ENCODE data around the gene APOD.

Gene APOD

GRCh38 chr3:195584543-195584870 is 767 bp upstream of the APOD start:
- no peak for DNase-seq

GRCh38 chr3:195582947-195583346 is 793 bp downstream of the APOD start:
- no peak for DNase-seq

DNA sequence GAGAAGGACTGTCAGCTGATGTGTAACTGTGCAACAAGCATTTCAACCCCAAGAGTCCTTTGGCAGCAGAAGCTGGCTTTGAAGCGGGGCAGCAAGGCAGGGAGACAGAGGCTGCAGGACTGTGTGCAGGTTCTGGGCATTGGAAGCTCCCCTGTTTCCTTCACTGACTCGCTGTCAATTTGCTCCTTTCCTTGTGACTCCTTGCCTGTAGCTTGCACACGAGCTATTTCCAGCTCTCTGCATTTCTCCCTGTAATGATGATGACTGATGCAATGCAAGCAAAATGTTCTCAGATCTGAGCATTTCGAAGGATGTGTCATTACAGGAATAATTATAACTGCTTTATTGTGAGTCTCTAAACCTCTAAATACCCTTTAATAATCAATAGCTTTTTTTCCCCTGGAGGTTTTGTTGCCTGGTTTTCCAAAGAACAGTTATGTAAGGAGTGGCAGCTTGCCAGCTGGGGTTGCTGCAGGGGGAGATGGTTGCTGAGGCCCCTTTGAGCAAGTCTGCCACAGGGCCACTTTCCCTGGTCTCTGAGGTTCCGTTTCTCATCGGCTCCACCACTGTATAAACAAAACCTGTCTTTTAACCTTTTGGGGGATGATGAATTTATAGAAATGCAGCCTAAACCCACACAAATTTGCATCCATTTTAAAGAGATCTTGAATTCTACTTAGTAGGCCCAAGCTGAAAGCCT is 2.8 kb downstream of the APOD start:
- no peak for DNase-seq

- no peak for DNase-seq
Measured at GRCh38 chr3:195579281-195579680, 4.5 kb downstream of the APOD start.

DNA sequence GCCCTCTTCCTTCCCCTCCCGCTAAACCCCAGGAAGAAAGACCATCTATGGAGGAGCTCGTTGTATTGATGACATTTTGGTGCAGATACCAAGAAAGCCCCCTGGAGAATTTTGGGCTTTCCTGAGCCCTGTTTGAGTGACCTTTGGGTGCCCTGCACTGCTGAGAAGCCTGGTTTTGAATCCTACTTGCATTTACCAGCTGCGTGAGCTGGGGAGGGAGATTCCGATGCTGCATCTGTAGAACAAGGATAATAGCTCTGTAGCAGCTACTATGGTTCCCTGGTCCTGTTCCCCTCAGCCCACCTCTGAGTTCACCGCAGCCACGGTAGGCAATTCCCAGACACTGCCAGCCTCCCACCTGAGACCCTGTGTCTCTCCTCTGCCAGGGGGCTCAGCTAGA is 5.2 kb downstream of the APOD start:
- DNase-seq: no peak

DNA sequence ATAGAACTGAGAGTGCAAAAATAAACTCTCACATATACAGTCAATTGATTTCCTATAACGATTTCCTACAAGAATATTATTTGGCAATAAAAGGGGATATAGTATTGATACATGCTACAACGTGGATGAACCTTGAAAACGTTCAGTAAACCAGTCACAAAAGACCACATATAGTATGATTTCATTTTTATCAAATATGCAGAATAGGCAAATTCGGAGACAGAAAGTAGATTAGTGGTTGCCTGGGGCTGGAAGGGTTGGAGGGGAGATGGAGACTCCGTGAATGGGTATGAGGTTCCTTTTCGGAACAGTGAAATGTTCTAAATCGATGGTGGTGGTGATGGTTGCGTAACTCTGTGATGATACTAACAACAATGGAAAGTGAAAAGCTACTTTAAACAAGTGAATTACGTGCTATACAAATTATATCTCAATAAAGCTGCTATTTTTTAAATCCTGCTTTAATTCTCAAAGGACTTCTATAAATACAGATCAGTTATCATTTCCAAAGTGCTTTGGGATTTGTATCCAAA is 6.0 kb downstream of the APOD start:
- no peak for DNase-seq

DNA sequence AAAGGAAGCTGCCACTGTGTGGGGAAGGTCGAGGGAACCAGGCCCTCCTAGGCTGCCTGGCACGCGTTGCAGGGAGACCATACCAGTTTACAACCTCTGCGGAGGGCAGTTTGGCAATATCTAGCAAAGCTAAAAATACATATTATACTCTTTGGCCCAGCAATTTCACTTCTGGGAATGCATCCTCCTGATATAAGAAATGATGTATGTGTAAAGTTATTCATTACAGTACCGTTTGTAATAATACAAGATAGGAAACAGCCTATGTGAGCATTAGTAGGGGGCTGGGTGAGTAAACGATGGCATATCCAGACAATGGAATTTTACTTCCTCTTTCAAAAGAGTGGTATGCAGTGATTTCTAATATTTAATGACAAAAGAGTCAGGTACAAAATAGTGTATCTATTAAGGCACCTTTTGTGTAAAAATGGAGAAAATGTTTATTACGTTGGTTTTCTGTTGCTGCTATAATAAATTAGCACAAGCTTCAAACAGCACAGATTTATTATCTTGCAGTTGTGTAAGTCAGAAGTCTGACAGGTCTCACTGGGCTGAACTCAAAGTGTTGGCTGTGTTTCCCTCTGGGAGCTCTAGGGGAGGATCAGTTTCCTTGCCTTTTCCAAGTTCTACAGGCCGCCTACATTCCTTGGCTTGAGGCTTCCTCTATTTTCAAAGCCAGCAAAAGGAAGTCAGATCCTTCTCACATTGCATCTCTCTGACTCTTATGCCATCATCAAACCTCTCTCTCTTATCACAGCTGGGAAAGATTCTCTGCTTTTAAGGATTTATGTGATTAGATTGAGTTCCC is 9.0 kb downstream of the APOD start:
- no peak for DNase-seq

- no peak for DNase-seq
Measured at GRCh38 chr3:195573611-195574496, 9.9 kb downstream of the APOD start.

- no peak for DNase-seq
Measured at GRCh38 chr3:195571361-195571760, 12.4 kb downstream of the APOD start.

DNA sequence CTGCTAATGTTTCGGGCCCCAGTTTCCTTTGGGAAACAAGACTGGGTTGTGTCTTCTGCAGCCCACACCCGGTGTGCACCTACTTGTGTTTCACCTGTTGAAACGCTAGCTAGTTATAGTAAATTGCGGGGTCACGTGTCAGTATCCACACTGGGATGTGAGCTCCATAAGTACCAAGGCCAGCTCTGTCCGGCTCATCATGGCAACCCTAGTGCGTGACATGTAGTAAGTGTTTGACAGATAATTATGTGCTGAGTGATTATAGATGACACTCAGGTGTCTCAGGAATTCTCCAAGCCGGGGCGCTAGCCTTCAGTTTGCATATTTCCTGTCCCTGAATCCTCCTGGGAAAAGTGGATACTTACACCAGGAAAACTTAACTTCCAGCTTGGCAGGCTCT is 12.8 kb downstream of the APOD start:
- DNase-seq: no peak

DNA sequence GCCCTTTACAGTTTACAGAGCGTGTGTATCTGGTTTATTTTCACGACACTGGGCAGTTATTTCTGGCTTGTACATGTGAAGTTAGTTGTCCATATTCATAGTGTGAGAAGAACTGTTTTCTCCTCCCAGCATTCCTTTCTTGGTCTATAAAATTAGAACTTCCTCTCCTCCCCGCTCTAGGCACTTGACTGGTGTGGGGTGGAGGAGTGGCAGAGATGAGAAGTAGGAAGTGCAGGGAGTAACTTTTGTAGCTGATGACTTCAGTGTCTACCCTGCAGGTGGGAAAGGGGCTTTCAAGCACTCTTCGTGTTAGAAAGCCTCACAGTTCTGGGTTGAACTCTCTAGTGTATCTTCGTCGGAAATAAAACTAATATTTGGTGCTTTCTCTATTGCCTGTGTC is 13.4 kb downstream of the APOD start:
- no peak for DNase-seq

GRCh38 chr3:195568630-195569029 is 15.1 kb downstream of the APOD start:
- no peak for DNase-seq

DNA sequence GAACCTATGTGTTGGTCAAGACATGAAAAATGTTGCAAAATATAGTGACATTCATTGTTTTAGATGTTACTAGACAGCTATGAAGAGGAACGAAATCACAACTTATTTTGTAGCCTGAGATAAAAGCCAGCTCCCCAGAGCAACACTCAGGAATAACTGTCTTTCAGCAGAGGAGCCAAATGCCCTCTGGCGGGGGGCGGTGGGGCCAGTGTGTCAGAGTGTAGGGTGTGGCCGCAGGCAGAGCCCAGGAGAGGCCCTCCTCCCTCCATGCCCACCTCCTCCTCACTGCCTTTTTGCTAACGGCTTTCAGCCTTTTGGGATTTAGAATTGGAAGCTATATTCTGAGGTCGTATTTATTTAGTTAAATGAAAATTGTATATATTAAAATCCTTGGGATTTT is 16.9 kb downstream of the APOD start:
- no peak for DNase-seq

DNA sequence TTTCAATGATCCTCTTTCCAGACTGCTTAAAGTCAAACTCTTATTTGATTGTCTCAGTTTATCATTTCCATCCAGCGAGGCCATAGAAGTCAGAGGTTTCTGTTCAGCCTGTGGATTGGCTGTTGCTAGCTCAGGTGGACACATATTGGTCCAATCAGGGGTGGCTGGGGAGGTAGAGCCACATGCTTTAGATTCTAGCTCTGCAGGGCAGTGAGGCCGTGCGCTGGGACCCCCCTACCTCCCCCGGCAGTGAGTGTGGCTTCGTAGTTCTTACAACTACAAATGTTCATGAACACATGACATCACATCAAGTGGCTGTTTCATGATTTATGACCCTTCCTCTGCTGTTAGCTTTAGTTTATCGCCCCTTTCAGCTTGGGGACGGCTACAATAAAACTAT is 18.0 kb downstream of the APOD start:
- no peak for DNase-seq

DNA sequence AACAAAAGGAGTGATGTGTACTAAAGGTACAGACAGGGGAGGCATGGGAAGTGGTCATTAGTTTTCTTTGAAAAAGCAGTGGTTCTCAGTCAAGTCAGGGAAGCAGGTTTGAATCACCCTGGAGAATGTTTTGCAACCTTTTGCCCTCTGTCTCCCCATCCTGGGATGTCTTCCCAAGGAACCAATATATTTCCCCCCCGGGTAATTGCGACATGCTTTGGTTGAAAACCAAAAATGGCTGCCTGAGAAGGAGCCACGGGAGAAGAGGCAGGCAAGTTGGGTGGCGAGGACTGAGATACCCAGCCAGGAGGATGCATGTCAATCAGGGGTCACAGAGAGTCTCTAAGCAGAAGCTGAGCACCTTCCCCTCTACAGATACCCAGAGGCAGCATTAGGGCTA is 20.4 kb downstream of the APOD start:
- no peak for DNase-seq

DNA sequence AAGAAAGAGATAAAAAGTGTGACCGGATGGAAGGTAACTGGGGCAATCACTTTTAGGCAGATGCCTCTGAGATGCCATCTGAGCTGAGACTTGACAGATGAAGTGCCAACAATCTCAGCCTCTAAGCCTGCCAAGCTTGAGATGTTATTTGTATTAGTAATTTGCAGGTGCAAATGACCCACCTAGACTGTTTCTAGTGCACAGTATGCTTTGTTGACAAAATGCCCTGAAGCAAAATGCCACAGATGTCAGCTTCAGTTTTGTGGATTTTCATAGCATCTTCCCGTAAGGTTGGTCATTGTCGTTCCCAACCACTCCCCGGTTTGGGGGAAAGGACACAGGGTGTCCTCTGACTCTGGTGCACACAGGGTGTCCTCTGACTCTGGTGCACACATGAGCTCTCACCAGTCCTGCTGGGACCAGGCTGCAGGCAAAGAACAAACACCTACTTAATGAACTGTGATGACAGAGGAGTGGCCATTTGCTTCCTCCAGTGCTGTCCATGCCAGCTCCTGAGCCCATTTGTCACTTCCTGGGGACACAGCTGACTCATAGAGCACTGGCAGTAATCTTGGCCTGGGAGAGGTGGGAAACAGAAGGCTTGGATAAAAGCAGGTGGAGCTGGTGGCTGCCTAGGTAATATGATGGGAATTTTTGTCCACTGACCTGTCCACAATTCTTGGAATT is 23.9 kb downstream of the APOD start:
- no peak for DNase-seq

GRCh38 chr3:195558602-195559001 is 25.1 kb downstream of the APOD start:
- no peak for DNase-seq

DNA sequence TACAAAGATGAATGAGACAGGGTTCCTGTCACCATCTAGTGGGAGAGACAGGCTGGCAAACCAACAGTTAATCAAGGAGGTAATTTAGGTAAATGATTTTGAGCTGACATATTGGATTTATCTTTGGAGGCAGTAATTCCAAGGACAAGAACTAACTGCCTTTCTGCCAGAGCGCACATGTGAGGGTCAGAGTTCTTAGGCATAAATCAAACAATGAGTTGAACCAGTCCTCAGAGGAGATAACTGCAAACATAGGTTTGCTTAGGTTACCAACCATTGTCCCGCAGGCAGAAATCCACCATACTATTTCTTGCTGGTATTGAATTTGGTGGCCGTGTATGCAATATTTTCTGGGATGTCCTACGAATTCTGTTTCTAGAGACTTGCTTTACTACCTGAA is 26.4 kb downstream of the APOD start:
- no peak for DNase-seq

- DNase-seq: no peak
Measured at GRCh38 chr3:195556390-195556789, 27.4 kb downstream of the APOD start.

- no peak for DNase-seq
Measured at GRCh38 chr3:195555110-195555509, 28.6 kb downstream of the APOD start.

DNA sequence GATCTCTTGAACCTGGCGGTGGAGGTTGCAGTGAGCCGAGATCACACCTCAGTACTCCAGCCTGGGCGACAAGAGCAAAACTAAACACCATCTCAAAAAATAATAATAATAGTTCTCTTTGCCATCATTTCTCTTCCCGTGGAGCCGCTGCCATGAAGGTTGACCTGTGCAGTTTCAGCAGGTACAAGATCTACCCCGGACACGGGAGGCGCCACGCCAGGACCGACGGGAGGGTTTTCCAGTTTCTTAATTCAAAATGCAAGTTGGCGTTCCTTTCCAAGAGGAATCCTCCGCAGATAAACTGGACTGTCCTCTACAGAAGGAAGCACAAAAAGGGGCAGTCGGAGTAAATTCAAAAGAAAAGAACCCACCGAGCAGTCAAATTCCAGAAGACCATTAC is 29.3 kb downstream of the APOD start:
- DNase-seq: no peak

GRCh38 chr3:195553268-195553667 is 30.5 kb downstream of the APOD start:
- DNase-seq: no peak
